HPDE6-E6E7 (cell line): Measurements from ENCODE around the gene GABRB3.

ENCODE experiments used
- DNase-seq: peaks from one replicate; pipeline ENCODE4 v3.0.0; 2011; ENCODE audit warnings: missing footprints; ENCODE audit errors: extremely low spot score

Gene GABRB3

GRCh38 chr15:26555898-26556297 is 217.0 kb downstream of the GABRB3 start:
- no peak for DNase-seq

- DNase-seq: no peak
Measured at GRCh38 chr15:26551473-26551872, 221.4 kb downstream of the GABRB3 start.

- DNase-seq: no peak
Measured at GRCh38 chr15:26550880-26551279, 222.0 kb downstream of the GABRB3 start.

DNA sequence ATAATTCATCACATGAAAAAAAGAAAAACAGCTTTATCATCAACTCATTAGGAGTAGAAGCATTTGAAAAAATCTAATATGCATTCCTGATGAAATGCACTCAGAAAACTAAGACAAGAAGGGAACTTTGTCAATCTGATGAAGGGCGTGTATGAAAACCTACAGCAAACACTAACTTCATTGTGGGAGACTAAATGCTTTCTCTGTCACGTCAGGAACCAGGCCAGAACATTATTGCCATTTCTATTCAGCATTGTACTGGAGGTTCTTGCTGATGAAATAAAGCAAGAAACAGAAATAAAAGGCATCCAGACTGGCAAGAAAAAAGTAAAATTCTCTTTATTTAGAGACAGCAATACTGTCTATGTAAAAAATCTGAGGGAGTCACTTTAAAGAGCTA is 235.2 kb downstream of the GABRB3 start:
- DNase-seq: no peak

GRCh38 chr15:26531489-26531888 is 241.4 kb downstream of the GABRB3 start:
- DNase-seq: no peak

DNA sequence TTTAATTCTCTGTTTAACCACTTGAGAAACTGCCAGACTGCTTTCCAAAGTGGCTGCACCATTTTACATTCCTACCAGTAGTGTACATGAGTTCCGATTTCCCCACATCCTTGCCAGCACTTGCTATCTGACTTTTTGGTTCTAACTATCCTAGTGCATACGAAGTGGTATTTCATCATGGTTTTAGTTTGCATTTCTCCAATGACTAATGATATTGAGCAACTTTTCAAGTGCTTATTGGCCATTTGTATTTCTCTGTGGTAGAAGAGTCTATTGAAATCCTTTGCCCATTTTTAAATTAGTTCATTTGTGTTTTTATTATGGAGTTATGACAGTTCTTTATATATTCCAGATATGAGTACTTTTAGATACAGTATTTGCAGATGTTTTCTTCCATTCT is 247.8 kb downstream of the GABRB3 start:
- DNase-seq: no peak

GRCh38 chr15:26521691-26522198 is 251.1 kb downstream of the GABRB3 start:
- no peak for DNase-seq

DNA sequence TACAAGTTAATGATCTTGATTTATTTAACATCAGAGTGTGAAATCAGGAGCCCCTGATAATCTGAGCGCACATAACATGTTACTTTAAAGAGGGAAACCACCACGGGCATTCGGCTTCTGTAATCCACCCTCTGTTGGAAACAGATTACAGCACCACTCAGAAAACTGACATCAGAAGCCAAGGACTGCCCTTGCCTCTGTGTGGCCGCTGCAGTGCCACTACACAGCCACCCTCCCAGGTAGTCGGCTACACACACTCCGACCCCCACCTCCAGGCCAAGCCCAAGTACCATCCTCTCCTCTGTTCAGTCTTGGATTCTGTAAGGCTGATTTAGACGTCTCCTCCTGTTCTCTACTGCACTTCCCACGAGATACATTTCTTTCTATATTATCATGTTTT is 251.7 kb downstream of the GABRB3 start:
- no peak for DNase-seq

DNA sequence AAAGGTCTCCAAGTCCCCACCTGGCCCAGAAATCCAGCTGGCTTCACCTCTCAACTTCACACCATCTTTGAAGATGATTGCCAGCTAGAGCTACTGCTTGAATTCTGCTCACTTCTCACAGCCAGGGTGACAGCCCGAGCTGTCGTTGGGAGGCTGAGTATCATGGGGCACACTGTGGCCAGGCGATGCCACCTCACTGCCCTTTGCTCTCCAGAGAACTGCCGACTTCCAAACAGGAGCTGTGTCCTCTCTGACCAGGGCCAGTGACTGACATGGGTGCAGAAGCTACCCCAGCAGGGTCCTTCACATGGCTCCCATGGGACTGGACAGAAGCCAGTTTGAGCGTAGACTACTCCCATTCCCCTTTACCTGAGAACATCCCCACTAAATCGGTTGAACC is 254.0 kb downstream of the GABRB3 start:
- DNase-seq: no peak

DNA sequence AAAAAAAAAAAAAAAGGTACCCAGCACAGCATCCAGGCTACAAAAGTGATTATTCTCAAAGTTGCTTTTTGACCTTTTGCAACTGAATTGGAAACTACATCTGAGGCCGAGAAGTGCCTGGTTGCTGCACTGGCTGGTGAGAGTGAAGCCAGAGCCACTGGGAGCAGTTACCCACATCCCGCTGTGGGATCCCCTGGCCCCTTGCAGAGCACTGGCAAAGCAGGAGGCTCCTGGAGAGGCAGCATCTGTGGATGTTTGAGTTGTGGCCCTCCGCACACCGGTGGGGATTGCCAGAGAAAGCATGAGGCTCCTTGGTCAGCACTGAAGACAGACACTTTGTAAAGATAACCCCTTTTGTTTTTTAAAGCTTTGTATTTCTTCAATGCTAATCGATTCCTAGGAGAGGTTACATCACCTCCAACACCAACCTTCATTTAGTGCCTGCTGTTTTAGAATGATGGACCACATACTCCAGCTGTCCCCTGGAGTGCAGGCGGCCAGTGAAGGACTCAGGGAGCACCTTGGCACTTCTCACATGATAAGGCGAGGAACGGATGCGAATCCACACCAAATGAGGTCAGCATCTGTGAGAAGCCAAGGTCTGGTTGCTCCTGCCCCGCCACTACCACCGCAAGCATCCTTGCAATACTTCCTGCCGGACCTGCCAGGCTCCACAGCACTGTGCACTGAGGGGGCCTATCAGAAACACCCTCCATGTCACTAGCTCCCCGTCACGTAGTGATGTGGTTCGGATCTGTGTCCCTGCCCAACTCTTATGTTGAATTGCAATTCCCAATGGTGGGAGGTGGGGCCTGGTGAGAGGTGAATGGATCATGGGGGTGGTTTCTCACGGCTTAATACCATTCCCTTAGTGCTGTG is 256.5 kb downstream of the GABRB3 start:
- no peak for DNase-seq

DNA sequence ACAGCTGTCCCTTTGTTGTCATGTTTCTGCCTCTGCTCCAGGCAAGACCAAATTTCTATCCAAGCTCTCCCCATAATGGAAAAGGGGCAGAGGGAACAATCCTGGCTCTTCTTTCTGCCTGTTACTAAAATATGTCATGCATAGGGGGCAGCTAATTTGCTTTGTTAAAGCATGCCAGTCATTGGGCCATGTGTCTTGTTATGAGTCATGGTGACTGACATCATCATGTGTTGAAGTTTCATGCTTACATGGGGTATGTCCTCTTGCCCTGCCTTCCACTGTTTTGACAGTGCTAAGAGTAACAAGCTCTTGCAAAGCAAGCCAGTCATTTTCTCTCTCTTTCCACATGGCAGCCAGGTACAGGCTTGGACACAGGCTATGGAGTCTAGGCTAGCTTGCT is 268.9 kb downstream of the GABRB3 start:
- DNase-seq: no peak
